Stomach (tissue), 4 donors: ENCODE results near the gene OLFM4.

Experiments
- CTCF ChIP-seq, 7 experiments: fragments of 450-650 bp in 4 of 7; fragments of 200-600 bp in 3 of 7; sonication (generic) in 3 of 7; IDR thresholded peaks; one replicate each; pipeline ENCODE4 v1.5.1; 2016 to 2019; ENCODE audit warnings: antibody characterized with exemption in 7 of 7, control low read depth in 2 of 7, mild to moderate bottlenecking in 1 of 7
- EP300 ChIP-seq: sonication (generic); formaldehyde crosslinking; IDR thresholded peaks from one replicate; pipeline ENCODE4 v1.6.1; 2017; ENCODE audit warnings: antibody characterized with exemption
- POLR2A ChIP-seq, 4 donors: fragments of 450-650 bp; IDR thresholded peaks; one replicate each; pipeline ENCODE4 v1.6.1; 2016; ENCODE audit warnings: antibody characterized with exemption in 4 of 4, control low read depth in 2 of 4, mild to moderate bottlenecking in 1 of 4, moderate library complexity in 1 of 4
- POLR2AphosphoS5 ChIP-seq, 3 donors: sonication (generic); formaldehyde crosslinking; IDR thresholded peaks; one replicate each; pipeline ENCODE4 v1.6.1; 2016; ENCODE audit warnings: antibody characterized with exemption in 3 of 3

DNA sequence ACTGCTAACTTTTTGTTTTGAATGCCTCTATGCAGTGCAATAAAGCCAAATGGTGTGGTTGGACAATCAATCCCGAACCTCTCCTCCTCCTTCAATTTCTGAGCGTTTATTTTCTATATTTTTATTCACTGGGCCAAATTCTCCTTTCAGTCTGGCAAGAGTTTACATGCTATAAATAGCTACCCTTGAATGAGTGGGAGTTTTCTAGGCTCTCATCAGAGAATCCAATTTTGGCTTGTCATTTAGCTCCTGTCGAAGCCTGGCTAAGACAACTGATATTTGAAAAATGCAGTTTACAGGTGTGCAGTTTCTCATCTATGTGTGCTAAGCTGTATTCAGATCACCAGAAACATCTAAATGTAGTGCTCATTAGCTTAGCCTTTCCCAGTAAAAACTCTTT lies 61.8 kb downstream of the OLFM4 start:
- no peak for TF ChIP-seq POLR2A (IDR thresholded peaks at IDR 0.05)
- TF ChIP-seq CTCF (IDR thresholded peaks at IDR 0.05): no peak
- TF ChIP-seq EP300: no peak
- TF ChIP-seq POLR2AphosphoS5 (IDR thresholded peaks at IDR 0.05): no peak
